ENCODE results near the gene NRM.

Gene NRM

DNA sequence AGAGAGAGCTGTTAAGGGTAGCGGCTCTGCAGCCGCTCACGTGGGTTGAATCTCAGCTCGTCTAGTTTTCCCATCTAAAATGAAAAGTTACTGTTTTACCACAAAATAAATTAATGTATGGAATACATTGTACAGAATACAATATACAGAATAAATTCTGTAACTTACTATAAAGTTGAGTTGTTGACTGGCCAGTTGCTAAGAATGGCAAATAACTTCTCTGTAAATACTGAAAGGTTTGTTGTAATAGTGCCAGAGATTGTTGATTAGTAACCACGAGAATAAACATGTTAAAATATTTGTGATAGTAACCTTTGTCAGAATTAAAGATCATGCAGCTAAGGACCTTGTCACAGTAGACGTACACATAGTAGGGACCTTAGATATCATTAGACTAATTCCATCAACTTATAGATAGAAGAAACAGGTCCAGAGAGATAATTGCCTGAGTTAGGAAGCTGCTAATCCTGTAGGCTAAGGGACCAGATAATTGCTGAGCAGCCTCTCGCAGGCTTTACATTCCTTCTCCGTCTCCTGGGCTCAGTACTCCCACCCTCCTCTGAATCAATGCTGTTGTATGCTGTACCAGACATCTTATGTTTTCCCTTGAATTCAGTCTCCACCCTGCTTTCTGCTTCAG lies 544 bp upstream of the NRM start:
- TF ChIP-seq TAF1 (IDR thresholded peaks at IDR 0.05; ENCODE audit: low read depth, low read length), result no peak
- no peak for TF ChIP-seq POLR2AphosphoS5 (IDR thresholded peaks at IDR 0.05; ENCODE audit: low read depth, low read length)
- TF ChIP-seq PAX5 (IDR thresholded peaks at IDR 0.05; ENCODE audit: insufficient read depth, low read length, severe bottlenecking), result no peak
- TF ChIP-seq POLR2A (IDR thresholded peaks at IDR 0.05; ENCODE audit: low read depth, low read length), result no peak
- TF ChIP-seq POU2F2 (IDR thresholded peaks at IDR 0.05; ENCODE audit: low read depth, low read length), result no peak
- no peak for TF ChIP-seq SPI1 (IDR thresholded peaks at IDR 0.05; ENCODE audit: low read depth, low read length)
- DNase-seq (ENCODE audit: insufficient read length, low spot score) (no peak), FAIRE-seq (no peak)

DNA sequence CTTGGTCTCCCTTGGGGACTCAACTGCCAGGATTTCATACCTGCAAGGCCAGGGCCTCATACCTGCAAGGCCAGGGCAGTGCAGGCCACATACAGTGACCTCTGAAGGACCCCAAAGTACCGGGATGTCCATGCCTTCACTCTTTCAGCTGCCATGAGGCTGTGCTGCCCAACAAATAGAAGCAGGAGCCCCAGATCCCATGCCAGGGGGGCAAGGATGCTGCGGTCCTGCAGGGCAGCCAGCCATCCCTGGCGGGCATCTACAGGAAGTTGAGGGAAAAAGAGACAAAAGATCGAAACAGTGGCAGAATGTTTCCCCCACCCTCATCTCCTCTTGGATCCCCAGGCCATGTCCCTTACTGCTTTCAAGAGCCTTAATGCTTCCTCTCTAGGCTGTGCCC lies 799 bp downstream of the NRM start:
- no peak for DNase-seq (ENCODE audit: insufficient read length, low spot score)
- TF ChIP-seq POLR2A (IDR thresholded peaks at IDR 0.05; ENCODE audit: low read depth, low read length) (no peak), TAF1 (IDR thresholded peaks at IDR 0.05; ENCODE audit: low read depth, low read length) (no peak), SPI1 (IDR thresholded peaks at IDR 0.05; ENCODE audit: low read depth, low read length) (no peak), PAX5 (IDR thresholded peaks at IDR 0.05; ENCODE audit: insufficient read depth, low read length, severe bottlenecking) (no peak), POLR2AphosphoS5 (IDR thresholded peaks at IDR 0.05; ENCODE audit: low read depth, low read length) (no peak), POU2F2 (IDR thresholded peaks at IDR 0.05; ENCODE audit: low read depth, low read length) (no peak)
- FAIRE-seq, result peak; percentile 16

DNA sequence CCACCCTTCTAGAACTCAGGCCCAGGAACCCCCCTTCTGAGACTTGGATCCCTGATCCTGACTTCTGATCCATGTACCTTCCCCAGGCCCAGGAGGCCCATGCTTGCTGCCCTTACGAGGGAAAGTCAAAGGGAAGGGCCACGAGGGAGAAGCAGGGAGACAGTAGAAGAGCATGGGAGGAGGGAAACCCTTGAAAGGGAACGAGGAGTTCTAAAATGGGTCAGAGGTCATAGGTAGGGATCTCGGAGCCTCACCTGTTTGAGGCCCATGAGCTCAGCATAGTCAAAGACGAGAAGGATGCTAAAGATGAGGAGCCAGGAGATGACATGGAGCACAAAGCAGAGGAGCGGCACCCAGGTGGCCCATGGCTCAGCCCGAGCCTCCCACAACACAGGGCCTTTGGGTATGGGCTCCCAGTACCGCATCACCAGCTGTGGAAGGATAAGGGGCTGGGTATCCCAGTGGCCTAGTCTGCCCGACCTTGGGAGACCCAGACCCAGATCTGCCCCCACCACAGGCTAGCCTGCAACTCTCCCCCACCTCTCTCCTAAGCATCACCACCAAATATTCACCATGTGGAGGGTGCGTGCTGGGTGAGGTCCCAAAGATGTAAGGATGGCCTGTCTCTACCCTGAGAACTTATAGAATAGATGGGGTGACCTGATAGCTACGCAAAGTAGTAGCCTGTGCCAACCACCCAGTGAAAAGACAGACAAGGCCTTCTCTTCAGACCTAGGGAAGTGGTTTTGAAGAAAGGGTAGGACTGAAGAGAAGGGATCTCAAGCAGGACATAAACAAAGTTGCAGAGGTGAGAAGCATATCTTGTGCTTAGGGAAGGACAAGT lies 1.5 kb downstream of the NRM start:
- TF ChIP-seq SPI1 (IDR thresholded peaks at IDR 0.05; ENCODE audit: low read depth, low read length), result no peak
- no peak for TF ChIP-seq POLR2A (IDR thresholded peaks at IDR 0.05; ENCODE audit: low read depth, low read length)
- no peak for TF ChIP-seq POU2F2 (IDR thresholded peaks at IDR 0.05; ENCODE audit: low read depth, low read length)
- no peak for TF ChIP-seq PAX5 (IDR thresholded peaks at IDR 0.05; ENCODE audit: insufficient read depth, low read length, severe bottlenecking)
- no peak for TF ChIP-seq POLR2AphosphoS5 (IDR thresholded peaks at IDR 0.05; ENCODE audit: low read depth, low read length)
- no peak for TF ChIP-seq TAF1 (IDR thresholded peaks at IDR 0.05; ENCODE audit: low read depth, low read length)
- peak; percentile 28 for FAIRE-seq
- no peak for DNase-seq (ENCODE audit: insufficient read length, low spot score)

DNA sequence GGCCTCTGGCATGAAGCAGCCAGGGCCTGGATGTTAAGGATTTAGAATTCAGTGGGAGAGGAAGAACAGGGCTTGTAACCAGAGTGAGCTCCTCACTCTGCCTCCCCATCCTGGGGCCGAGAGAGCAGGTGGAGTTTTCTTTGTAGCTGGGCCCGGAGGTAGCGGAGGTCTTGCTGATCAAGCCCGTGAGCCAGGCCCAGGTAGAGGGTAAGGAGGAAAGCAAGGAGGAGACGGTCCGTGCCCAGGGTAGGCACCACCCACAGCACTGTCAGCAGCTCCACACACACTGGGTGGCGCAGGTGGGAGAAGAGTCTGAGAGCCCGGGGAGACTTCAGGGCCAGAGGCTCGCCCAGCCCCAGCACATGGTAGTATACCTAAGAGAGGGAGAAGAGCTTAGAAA lies 2.2 kb downstream of the NRM start:
- DNase-seq (ENCODE audit: insufficient read length, low spot score), result no peak
- peak; percentile 54 for FAIRE-seq
- TF ChIP-seq POLR2A (IDR thresholded peaks at IDR 0.05; ENCODE audit: low read depth, low read length) (no peak), POLR2AphosphoS5 (IDR thresholded peaks at IDR 0.05; ENCODE audit: low read depth, low read length) (no peak), SPI1 (IDR thresholded peaks at IDR 0.05; ENCODE audit: low read depth, low read length) (no peak), PAX5 (IDR thresholded peaks at IDR 0.05; ENCODE audit: insufficient read depth, low read length, severe bottlenecking) (no peak), POU2F2 (IDR thresholded peaks at IDR 0.05; ENCODE audit: low read depth, low read length) (no peak), TAF1 (IDR thresholded peaks at IDR 0.05; ENCODE audit: low read depth, low read length) (no peak)

DNA sequence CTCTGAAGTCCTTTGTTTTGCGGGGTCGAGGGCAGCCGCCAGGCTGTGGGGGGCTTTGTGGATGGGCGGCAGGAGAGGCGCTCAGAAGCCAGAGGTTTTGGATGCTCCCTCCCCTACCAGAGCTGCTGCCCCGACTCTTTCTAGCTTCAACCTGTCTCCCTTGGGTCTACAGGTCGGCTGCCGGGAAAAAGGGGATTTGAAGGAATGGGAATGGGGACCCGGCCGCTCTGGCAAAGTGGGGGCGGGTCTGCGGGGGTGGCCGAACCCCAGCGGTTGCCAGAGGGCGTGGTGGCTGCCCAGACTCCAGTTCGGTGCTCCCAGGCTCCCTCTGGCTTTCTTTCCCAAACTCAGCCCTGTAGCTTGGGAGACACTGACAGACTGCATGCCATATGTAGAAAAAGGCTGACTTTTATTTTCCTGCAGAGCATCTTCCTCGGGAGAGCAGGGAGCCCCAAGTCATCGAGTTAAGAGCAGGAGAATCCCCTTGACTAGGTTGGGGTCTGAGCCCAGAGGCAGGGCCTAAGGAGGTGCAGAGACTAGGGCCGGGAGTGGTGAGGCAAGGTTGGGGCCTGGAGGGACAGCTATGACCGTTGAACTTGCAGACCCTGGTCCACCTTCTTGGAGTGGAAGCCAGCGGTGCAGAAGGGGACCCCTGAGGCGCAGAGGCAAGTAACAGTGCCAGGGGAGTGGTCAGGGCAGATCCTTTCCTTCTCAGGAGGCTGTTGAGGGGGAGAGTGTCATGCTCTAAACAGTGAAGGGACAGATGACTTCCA lies 2.9 kb downstream of the NRM start:
- FAIRE-seq, result no peak
- TF ChIP-seq SPI1 (IDR thresholded peaks at IDR 0.05; ENCODE audit: low read depth, low read length), result no peak
- TF ChIP-seq POLR2A (IDR thresholded peaks at IDR 0.05; ENCODE audit: low read depth, low read length), result no peak
- TF ChIP-seq PAX5 (IDR thresholded peaks at IDR 0.05; ENCODE audit: insufficient read depth, low read length, severe bottlenecking), result no peak
- no peak for TF ChIP-seq POLR2AphosphoS5 (IDR thresholded peaks at IDR 0.05; ENCODE audit: low read depth, low read length)
- TF ChIP-seq TAF1 (IDR thresholded peaks at IDR 0.05; ENCODE audit: low read depth, low read length), result no peak
- TF ChIP-seq POU2F2 (IDR thresholded peaks at IDR 0.05; ENCODE audit: low read depth, low read length), result no peak
- no peak for DNase-seq (ENCODE audit: insufficient read length, low spot score)

DNA sequence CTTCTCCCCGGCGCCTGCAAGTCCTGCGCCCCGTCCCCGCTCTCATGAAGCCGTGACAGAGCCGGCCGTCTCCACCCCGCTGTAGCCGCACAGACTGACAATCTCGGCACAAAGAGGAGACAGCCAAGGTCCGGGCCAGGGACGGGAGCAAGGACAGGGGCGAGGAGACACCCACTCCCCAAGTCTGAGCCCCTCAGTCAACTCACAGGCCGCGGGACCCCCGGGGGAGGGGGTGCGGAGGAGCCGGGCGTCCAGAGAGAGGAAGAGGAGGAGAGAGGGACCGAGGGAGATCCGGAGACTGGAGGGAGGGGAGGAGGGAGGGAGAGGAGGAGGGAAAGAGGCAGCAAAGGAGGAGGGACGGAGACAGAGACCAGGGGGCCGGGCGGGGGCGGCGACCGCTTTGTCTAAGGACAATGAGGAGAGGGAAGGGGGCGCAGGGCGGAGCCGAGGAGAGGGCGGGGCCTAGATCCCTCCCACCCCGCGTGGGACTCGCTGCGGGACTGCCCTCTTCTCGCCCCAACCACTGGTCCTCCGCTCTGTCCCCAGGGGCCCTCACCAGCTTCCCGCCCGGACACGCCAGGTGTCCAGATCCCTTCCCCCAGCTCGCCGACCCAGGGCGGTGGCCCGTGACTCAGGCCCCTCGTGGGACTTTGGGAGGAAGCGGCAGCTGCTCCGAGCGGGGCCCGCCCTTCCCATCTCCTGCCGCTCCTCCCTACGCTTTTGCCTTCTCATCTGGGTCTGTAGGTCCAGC lies 3.7 kb downstream of the NRM start:
- peak; percentile 42; the same call in 1 of the 2 replicates for TF ChIP-seq SPI1 (IDR thresholded peaks at IDR 0.05; ENCODE audit: low read depth, low read length)
- TF ChIP-seq POU2F2 (IDR thresholded peaks at IDR 0.05; ENCODE audit: low read depth, low read length), result no peak
- TF ChIP-seq POLR2AphosphoS5 (IDR thresholded peaks at IDR 0.05; ENCODE audit: low read depth, low read length), result 0 out of 2 replicates have a peak, but pooled peaks have one; percentile 41
- peak; percentile 82 for TF ChIP-seq PAX5 (IDR thresholded peaks at IDR 0.05; ENCODE audit: insufficient read depth, low read length, severe bottlenecking)
- TF ChIP-seq POLR2A (IDR thresholded peaks at IDR 0.05; ENCODE audit: low read depth, low read length), result no peak
- no peak for TF ChIP-seq TAF1 (IDR thresholded peaks at IDR 0.05; ENCODE audit: low read depth, low read length)
- FAIRE-seq (peak; percentile 91), DNase-seq (ENCODE audit: insufficient read length, low spot score) (peak; percentile 57)

DNA sequence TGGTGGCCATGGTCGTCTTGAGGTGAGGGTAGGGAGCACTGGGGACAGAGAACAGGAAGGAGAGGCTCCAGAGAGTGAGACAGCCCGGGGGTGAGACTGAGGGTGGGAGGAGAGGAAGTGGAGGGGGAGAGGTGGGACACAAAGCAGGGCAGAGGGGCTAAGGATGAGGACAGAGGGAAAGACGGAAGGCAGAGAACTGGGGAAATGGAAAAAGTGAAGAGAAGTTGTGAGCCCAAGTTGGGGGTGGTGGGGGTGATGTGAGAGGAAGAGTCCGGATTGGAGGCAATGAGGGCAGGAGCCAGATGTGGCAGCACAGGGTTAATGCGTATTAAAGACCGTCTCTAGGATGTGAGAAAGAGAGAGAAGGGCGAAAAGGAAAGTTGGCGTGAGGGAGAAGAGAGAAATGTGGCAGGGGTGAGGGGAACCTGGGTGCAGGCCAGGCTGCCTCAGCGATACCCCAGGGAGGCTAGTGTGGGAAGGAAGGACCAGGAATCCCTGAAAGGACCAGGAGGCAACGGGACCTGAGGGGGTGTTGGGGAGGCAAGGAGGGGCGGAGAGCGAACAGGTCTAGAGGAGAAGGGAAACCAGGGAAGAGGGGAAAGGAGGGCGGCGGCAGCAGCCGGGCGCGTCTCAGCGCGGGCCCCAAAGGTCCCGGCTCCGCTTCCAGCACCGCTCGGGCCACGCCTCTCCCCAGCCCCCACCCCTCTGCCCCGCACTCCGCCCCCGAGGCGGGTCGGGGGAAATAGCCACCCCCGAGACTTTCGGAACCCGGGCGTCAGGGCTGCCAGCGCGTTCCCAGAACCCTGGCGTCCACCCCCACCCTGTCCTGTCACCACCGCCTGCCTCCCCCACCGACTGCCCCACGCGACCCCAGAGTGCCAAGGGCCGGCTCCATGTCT lies 4.5 kb downstream of the NRM start, which contains the start of gene PPP1R18:
PPP1R18 (minus strand) TSS at position 637 of the 899 bp plus-strand sequence; CDS start at position 10, 627 bp downstream.
- TF ChIP-seq SPI1 (IDR thresholded peaks at IDR 0.05; ENCODE audit: low read depth, low read length) (peak; percentile 45), TAF1 (IDR thresholded peaks at IDR 0.05; ENCODE audit: low read depth, low read length) (no peak), POLR2AphosphoS5 (IDR thresholded peaks at IDR 0.05; ENCODE audit: low read depth, low read length) (no peak), POLR2A (IDR thresholded peaks at IDR 0.05; ENCODE audit: low read depth, low read length) (no peak; the same call in 1 of the 2 replicates), PAX5 (IDR thresholded peaks at IDR 0.05; ENCODE audit: insufficient read depth, low read length, severe bottlenecking) (no peak)
- peak; percentile 33 for FAIRE-seq
- peak; percentile 54 for DNase-seq (ENCODE audit: insufficient read length, low spot score)
